Measurements from ENCODE around the gene DMGDH. TPM values are rescaled to one million over a fixed set of nuclear protein-coding genes. Genes with fewer than 3 reads are reported as not detected.

DMGDH gene
- total and polyA plus RNA-seq, 8 donors: 0.38 to 5.3 (median 1.8) TPM; not detected in 1

- TF ChIP-seq EP300 (IDR thresholded peaks at IDR 0.05) (no peak), POLR2AphosphoS5 (IDR thresholded peaks at IDR 0.05) (no peak), POLR2A (IDR thresholded peaks at IDR 0.05) (no peak), CTCF (IDR thresholded peaks at IDR 0.05) (no peak)
- intact Hi-C loops (cut with DNase I; ENCODE audit: low total_unique reads): no loop called here
- H3K4me3 ChIP-seq: no peak overlapping the region
- DNase-seq: no peak
- H3K9me3 ChIP-seq: peaks cover 0 to 6% (median 3%) of the 10 kb centered on the region in 4 donors
- WGBS, 5 donors: 74 to 84% (median 79%) methylated on average over 4 of the region's 4 CpGs
- peak overlapping the region in 1 of 5 donors; percentile 35 for H3K27ac ChIP-seq
- H3K27me3 ChIP-seq: no peaks in the 10 kb centered on the region
- peaks cover 0 to 18% (median 7%) of the 10 kb centered on the region in 4 donors for H3K4me1 ChIP-seq
- peaks cover 0 to 23% (median 0%) of the 10 kb centered on the region in 4 donors for H3K36me3 ChIP-seq
These were observed 7.3 kb upstream of the DMGDH start for GRCh38 chr5:79076819-79077218.

GRCh38 chr5:79075646-79076426 is 6.4 kb upstream of the DMGDH start:
- Histone ChIP-seq H3K4me3 (no peak overlapping the region), H3K27ac (peak overlapping the region in 1 of 5 donors; percentile 35), H3K36me3 (peaks cover 0 to 17% (median 0%) of the 10 kb centered on the region in 4 donors), H3K27me3 (no peaks in the 10 kb centered on the region), H3K9me3 (peaks cover 0 to 6% (median 3%) of the 10 kb centered on the region in 4 donors), H3K4me1 (peaks cover 0 to 19% (median 9%) of the 10 kb centered on the region in 4 donors)
- no peak for DNase-seq
- WGBS, 5 donors: 78 to 91% (median 85%) methylated on average over 11 of the region's 11 CpGs
- intact Hi-C loops (cut with DNase I; ENCODE audit: low total_unique reads): no loop called here
- TF ChIP-seq CTCF (IDR thresholded peaks at IDR 0.05) (no peak), POLR2AphosphoS5 (IDR thresholded peaks at IDR 0.05) (no peak), EP300 (IDR thresholded peaks at IDR 0.05) (no peak), POLR2A (IDR thresholded peaks at IDR 0.05) (no peak)

- no peak overlapping the region for H3K27ac ChIP-seq
- TF ChIP-seq CTCF (IDR thresholded peaks at IDR 0.05): no peak
- no peak for TF ChIP-seq POLR2A (IDR thresholded peaks at IDR 0.05)
- TF ChIP-seq EP300 (IDR thresholded peaks at IDR 0.05): no peak
These were observed 5.2 kb upstream of the DMGDH start for GRCh38 chr5:79074641-79075040.

GRCh38 chr5:79070350-79070667 is 835 bp upstream of the DMGDH start:
- intact Hi-C loops (cut with DNase I; ENCODE audit: low total_unique reads): no loop called here
- TF ChIP-seq POLR2AphosphoS5 (IDR thresholded peaks at IDR 0.05): no peak
- TF ChIP-seq POLR2A (IDR thresholded peaks at IDR 0.05): no peak
- no peak for TF ChIP-seq EP300 (IDR thresholded peaks at IDR 0.05)
- no peak for TF ChIP-seq CTCF (IDR thresholded peaks at IDR 0.05)
- peak overlapping the region; percentile 43 to 56 (median 49) for H3K4me3 ChIP-seq
- H3K36me3 ChIP-seq: no peaks in the 10 kb centered on the region
- DNase-seq: peak in 1 of 2 donors; percentile 59
- H3K27me3 ChIP-seq: peaks cover 0 to 13% (median 9%) of the 10 kb centered on the region in 3 donors
- H3K4me1 ChIP-seq: peaks cover 0 to 23% (median 9%) of the 10 kb centered on the region in 4 donors
- H3K27ac ChIP-seq: peak overlapping the region in 4 of 5 donors; percentile 23 to 84 (median 46)
- peaks cover 0 to 6% (median 3%) of the 10 kb centered on the region in 4 donors for H3K9me3 ChIP-seq
- 29 to 56% (median 49%) methylated on average over 9 of the region's 9 CpGs for WGBS, 5 donors

More at GRCh38 chr5:79074641-79075040, 5.2 kb upstream of the DMGDH start:
- peaks cover 0 to 8% (median 4%) of the 10 kb centered on the region in 3 donors for H3K27me3 ChIP-seq
- no peak overlapping the region for H3K4me3 ChIP-seq
- peaks cover 0 to 31% (median 14%) of the 10 kb centered on the region in 4 donors for H3K4me1 ChIP-seq
- peaks cover 0 to 6% (median 3%) of the 10 kb centered on the region in 4 donors for H3K9me3 ChIP-seq
- 71 to 79% (median 75%) methylated on average over 6 of the region's 6 CpGs for WGBS, 5 donors
- DNase-seq: no peak
- intact Hi-C loops (cut with DNase I; ENCODE audit: low total_unique reads): no loop called here
- H3K36me3 ChIP-seq: peaks cover 0 to 5% (median 0%) of the 10 kb centered on the region in 4 donors
